GM08714 (cell line): Measurements from ENCODE around the gene CAD.

Experiments used
- H3K4me3 ChIP-seq: fragments of 200-500 bp; sonication (Bioruptor generic); 2 replicates; pipeline ENCODE4 v1.5.1; 2014; ENCODE audit warnings: mild to moderate bottlenecking, low read length, inconsistent platforms
- ZNF274 ChIP-seq: IDR thresholded peaks from 2 replicates; pipeline ENCODE4 v1.6.1; 2012; ENCODE audit warnings: mild to moderate bottlenecking, low read depth, low read length

CAD gene

DNA sequence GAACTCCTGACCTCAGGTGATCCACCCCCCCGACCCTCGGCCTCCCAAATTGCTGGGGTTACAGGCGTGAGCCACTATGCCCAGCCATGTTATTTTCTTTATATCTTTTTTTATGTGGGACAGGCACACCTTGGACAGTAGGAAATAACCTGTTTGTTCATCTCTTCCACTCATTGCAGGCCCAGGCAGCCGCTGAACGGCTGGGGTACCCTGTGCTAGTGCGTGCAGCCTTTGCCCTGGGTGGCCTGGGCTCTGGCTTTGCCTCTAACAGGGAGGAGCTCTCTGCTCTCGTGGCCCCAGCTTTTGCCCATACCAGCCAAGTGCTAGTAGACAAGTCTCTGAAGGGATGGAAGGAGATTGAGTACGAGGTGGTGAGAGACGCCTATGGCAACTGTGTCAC is 8.4 kb downstream of the CAD start:
- TF ChIP-seq ZNF274, result no peak
- H3K4me3 ChIP-seq, result no peak overlapping the region

DNA sequence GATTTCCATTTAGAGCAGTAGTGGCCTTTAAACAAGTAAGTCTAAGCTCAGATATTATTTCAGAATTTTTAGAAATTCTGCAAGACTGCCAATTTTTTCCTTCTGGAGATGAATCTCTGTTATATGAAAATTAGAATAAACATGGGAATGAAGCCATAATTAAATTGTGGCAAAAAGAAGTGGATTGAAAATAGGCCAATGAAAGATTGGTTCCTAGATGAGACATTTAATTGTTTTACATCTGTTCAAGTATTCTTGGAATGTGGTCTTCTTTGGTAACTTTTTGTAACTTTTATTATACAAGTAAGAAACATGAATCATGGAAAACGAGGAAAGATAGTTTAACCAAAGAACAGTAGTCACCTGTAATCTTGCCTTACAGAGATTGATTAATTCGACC is 10.3 kb downstream of the CAD start:
- no peak for TF ChIP-seq ZNF274

DNA sequence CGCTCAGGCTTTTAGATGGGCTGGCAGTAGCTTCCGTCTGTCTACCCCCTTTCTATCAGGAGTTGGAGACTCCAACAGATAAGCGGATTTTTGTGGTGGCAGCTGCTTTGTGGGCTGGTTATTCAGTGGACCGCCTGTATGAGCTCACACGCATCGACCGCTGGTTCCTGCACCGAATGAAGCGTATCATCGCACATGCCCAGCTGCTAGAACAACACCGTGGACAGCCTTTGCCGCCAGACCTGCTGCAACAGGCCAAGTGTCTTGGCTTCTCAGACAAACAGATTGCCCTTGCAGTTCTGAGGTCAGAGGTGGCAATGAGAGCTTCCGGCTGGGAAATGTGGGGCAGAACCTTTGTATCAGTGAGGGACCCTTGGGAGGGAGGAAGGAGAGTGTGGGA is 14.8 kb downstream of the CAD start:
- no peak for TF ChIP-seq ZNF274
- H3K4me3 ChIP-seq, result no peak overlapping the region

More for the DNA sequence above, 10.3 kb downstream of the CAD start:
- H3K4me3 ChIP-seq, result no peak overlapping the region

DNA sequence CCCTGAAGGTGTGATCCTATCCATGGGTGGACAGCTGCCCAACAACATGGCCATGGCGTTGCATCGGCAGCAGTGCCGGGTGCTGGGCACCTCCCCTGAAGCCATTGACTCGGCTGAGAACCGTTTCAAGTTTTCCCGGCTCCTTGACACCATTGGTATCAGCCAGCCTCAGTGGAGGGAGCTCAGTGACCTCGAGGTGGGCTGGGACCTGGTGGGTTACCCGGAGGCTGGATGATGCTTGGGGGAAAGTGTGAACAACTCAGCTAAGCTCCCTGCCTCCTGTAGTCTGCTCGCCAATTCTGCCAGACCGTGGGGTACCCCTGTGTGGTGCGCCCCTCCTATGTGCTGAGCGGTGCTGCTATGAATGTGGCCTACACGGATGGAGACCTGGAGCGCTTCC is 16.2 kb downstream of the CAD start:
- no peak overlapping the region for H3K4me3 ChIP-seq
- no peak for TF ChIP-seq ZNF274

DNA sequence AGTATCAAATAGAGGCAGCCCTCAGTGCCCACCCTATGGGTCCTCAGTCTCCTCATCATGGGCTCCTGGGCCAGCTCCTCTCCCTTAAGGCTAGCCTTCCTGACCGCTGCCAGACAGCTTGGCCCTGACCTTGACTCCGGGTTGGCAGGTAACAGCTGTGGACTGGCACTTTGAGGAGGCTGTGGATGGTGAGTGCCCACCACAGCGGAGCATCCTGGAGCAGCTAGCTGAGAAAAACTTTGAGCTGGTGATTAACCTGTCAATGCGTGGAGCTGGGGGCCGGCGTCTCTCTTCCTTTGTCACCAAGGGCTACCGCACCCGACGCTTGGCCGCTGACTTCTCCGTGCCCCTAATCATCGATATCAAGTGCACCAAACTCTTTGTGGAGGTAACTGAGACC is 19.0 kb downstream of the CAD start:
- no peak for TF ChIP-seq ZNF274

DNA sequence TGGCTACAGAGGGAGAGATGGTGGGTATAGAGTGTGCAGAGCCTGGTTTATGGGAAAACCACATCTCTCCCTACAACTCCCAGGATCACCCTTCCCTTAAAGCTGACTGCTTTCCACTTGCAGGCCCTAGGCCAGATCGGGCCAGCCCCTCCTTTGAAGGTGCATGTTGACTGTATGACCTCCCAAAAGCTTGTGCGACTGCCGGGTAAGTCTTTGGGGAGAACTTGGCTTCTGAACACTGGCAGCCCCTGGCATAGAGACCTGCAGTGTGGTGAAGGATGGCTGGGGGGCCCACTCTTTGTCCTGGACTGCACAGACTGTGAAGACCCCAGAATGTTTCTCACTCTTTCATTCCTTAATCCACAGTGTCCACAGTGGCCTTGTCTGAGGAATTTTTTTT is 19.5 kb downstream of the CAD start:
- no peak overlapping the region for H3K4me3 ChIP-seq
- TF ChIP-seq ZNF274, result no peak

More for the DNA sequence above, 19.0 kb downstream of the CAD start:
- H3K4me3 ChIP-seq, result no peak overlapping the region

DNA sequence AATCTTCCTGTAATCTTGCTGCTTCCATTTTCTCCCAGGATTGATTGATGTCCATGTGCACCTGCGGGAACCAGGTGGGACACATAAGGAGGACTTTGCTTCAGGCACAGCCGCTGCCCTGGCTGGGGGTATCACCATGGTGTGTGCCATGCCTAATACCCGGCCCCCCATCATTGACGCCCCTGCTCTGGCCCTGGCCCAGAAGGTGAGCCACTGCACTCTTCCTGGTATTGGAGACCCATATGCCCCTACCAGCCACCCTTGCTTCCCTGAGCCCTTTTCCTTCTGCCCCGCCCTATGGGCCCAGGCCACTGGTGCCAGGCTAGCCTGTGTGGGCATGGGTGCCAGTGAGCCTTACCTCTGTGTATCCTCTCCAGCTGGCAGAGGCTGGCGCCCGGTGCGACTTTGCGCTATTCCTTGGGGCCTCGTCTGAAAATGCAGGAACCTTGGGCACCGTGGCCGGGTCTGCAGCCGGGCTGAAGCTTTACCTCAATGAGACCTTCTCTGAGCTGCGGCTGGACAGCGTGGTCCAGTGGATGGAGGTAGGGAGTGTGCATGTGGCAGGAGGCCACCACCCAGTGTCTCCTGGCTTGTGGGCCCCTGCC is 20.3 kb downstream of the CAD start:
- no peak for TF ChIP-seq ZNF274
- H3K4me3 ChIP-seq, result no peak overlapping the region

DNA sequence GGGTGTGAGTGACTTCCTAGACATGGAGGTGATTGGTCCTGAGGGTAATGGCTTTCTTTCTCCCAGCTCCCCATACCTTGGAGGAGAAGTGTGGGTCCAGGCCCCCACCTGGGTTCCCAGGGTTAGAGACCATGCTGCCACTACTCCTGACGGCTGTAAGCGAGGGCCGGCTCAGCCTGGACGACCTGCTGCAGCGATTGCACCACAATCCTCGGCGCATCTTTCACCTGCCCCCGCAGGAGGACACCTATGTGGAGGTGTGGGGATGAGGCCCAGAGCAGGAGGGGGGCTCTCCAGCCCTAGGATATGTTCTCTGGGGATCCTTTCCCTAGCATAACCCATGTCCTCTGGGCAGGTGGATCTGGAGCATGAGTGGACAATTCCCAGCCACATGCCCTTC is 21.8 kb downstream of the CAD start:
- TF ChIP-seq ZNF274, result no peak
- H3K4me3 ChIP-seq, result no peak overlapping the region

DNA sequence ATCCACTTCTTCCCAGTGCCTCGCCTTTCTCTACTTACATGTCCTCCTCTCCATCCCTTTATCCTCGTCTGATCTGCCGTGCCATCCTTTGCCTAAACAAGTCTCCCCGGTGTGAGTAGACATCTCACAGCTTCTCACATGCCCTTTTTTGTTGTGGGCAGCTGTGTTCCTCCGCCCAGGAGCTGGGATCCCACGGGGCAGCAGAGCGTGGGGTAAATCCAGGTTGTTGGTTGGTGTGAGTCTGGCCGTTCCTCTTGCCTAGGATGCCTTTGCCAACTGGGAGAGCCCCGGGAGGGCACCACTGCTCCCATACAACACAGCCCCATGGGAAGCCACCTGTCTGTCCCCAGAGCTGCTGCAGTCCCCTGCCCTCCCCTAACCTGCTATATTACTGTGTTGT is 23.2 kb downstream of the CAD start:
- TF ChIP-seq ZNF274, result no peak
- H3K4me3 ChIP-seq, result no peak overlapping the region

DNA sequence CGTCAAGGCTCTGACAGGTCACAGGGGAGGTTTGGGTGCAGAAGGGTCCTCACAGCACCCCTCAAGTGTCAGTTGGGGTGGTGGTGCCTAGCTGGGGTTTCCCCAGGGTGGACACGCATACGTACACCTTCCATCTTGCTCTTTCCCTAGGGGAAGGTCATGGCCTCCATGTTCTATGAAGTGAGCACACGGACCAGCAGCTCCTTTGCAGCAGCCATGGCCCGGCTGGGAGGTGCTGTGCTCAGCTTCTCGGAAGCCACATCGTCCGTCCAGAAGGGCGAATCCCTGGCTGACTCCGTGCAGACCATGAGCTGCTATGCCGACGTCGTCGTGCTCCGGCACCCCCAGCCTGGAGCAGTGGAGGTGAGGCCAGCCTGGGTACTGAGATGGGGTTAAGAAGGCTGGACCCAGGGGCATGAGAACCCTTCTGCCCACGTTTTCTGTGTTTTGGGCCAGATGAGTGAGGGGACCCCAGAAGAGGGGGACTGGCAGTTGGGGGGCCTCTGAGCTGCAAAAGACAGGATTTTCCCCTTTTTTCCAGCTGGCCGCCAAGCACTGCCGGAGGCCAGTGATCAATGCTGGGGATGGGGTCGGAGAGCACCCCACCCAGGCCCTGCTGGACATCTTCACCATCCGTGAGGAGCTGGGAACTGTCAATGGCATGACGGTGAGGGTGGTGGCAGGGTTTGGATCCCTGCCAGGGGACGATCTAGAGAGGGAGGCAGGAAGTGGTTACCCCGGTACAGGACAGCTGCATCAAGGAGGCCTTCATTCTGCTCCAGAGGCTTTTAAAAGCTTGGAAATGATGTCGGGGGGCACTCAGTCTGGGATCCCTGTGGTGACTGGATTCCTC is 24.8 kb downstream of the CAD start:
- TF ChIP-seq ZNF274, result no peak
- no peak overlapping the region for H3K4me3 ChIP-seq

DNA sequence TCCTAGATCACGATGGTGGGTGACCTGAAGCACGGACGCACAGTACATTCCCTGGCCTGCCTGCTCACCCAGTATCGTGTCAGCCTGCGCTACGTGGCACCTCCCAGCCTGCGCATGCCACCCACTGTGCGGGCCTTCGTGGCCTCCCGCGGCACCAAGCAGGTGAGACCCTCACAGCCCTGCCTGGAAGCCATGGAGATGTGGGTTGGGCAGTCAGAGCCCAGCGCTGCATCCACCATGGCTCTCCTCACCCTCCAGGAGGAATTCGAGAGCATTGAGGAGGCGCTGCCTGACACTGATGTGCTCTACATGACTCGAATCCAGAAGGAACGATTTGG is 25.4 kb downstream of the CAD start:
- no peak for TF ChIP-seq ZNF274
- no peak overlapping the region for H3K4me3 ChIP-seq

DNA sequence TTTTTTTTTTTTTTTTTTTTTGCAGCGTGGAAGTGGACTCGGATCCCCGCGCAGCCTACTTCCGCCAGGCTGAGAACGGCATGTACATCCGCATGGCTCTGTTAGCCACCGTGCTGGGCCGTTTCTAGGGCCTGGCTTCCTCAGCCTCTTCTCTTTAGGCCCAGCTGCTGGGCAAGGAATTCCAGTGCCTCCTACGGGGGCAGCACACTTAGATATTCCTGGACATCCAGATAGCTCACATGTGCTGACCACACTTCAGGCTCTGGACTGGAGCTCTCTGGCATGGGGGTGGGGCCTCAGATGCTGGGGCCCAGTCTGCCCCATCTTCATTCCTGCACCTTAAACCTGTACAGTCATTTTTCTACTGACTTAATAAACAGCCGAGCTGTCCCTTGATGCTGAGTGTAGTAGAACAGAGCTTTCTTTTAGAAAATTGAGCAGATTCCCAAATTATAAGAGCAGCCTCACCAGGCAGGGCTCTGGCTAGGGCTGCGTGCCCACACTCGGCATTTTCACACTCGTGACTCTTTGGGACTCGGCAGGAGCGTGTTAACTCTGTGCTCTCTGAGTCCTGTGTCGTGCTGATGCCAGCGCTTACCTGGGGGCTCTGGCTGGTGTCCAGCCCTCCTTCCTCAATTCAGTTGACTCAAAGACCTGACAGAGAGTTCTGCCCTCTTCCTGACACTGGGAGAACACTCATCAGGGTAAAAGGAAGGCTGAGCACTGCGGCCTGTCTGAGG is 26.4 kb downstream of the CAD start:
- H3K4me3 ChIP-seq, result no peak overlapping the region
- TF ChIP-seq ZNF274, result no peak

DNA sequence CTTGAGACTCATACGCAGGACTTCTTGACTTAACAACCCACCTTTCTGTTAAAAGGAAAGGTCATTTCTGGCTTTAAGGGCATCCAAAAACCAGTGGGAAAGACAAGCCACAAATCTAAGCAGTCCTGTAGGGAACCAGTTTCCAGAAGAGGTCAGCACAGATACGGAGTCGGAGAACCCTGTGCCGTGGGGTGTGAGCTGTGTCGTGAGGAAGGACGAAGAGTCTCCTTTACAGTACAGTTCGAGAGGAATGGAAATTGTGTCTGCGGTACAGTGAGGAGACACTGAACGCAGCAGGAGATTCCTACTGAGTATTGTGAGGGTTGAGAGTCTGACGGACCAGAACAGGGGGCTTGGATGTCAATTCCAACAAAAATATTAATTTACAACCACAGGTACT is 27.9 kb downstream of the CAD start:
- TF ChIP-seq ZNF274, result no peak
- no peak overlapping the region for H3K4me3 ChIP-seq

DNA sequence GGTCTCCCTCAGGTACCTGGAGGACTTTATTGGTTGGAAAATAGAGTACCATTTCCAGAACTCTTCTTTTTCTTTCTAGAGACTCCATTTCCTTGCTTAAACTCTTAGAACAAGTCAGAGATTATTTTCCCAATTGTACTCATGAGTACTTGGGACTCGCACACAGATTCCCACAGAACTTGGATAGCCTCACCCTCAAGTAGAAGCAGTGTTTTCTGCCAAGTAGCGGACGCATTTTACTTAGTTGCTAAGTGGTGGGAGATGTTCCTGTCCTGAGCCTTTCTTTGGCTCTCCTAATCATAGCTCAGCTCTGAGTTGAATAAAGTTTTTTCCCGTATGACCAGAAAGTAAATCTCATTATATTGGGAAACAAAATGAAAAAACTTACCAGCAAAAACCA is 28.5 kb downstream of the CAD start:
- no peak for TF ChIP-seq ZNF274
- H3K4me3 ChIP-seq, result no peak overlapping the region

DNA sequence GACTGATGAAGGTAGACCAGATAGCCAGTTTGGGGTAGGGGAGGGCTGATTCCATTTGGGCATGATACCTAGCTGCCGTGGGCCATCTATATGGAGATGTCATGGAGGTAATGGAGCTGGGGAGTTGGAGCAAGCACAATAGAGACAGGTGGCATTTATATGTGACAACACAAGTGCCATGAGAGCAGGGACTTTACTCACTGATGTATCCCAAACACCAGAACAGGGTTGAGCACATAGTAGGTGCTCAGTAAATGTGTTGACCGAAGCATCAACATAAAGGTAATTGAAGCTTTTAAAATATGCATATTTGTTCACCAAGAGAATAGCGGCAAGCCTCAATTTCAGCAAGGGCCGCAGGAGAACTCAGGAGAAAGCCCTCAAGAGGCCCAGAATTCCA is 30.7 kb downstream of the CAD start:
- TF ChIP-seq ZNF274, result no peak
- no peak overlapping the region for H3K4me3 ChIP-seq
